ENCODE measurements around the gene SNHG17. TPM values are rescaled to one million over a fixed set of nuclear protein-coding genes. Genes with fewer than 3 reads are reported as not detected.
A peak's percentile ranks its signal among the peaks of the same experiment; 100 is the strongest.

Gene SNHG17
- total RNA-seq, 2 donors from 2014 or later: 36.7 to 45.9 TPM

DNA sequence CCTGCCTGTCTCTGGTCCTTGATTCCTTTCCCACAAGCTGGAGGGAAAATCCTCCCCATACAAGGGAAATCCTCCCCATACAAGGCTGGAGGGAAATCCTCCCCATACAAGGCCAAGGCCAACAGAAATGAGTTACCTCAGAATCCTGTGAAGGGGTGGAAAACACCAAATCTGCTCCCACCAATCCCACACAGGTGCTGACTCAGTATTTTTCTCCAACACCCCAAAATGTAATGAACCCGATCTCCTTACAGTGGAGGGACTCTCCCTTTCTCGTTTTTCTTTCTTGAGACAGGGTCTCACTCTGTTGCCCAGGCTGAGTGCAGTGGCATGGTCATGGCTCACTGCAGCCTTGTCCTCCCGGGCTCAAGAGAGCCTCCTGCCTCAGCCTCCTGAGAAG is 6.3 kb downstream of the SNHG17 start:
- H3K36me3 Mint-ChIP-seq (ENCODE audit: low read depth): peaks cover 94% of the 10 kb centered on the region
- TF ChIP-seq, protein P1, sequence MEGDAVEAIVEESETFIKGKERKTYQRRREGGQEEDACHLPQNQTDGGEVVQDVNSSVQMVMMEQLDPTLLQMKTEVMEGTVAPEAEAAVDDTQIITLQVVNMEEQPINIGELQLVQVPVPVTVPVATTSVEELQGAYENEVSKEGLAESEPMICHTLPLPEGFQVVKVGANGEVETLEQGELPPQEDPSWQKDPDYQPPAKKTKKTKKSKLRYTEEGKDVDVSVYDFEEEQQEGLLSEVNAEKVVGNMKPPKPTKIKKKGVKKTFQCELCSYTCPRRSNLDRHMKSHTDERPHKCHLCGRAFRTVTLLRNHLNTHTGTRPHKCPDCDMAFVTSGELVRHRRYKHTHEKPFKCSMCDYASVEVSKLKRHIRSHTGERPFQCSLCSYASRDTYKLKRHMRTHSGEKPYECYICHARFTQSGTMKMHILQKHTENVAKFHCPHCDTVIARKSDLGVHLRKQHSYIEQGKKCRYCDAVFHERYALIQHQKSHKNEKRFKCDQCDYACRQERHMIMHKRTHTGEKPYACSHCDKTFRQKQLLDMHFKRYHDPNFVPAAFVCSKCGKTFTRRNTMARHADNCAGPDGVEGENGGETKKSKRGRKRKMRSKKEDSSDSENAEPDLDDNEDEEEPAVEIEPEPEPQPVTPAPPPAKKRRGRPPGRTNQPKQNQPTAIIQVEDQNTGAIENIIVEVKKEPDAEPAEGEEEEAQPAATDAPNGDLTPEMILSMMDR (conservative IDR thresholded peaks at IDR 0.05): no peak

DNA sequence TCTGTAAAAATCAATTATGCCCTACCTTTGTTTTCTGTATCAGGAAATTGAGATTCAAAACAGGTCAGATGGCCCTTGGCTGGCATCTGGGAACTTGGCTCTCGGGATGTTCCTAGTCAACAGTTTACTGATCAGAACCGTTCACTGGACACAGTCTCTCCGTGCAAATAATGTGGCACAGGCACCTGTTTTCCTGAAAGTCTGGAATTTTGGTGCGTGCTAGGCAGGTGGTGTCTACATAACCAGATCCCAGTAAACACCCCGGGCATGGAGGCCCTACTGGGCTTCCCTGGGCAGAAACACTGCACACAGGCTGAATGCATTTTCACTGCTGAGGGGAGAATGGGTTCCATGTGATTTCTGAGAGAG is 7.5 kb downstream of the SNHG17 start:
- H3K36me3 ChIP-seq (ENCODE audit: control insufficient read depth, insufficient read depth, low read length): peaks cover 95% of the 10 kb centered on the region
- H3K27ac ChIP-seq (ENCODE audit: low read depth, low read length): no peak overlapping the region
- peak overlapping the region; percentile 13 for H3K27ac Mint-ChIP-seq

More for the DNA sequence above, 6.3 kb downstream of the SNHG17 start:
- no peak overlapping the region for H3K27ac Mint-ChIP-seq
- no peaks in the 10 kb centered on the region for H3K9me3 Mint-ChIP-seq
- H3K27me3 Mint-ChIP-seq (ENCODE audit: insufficient read depth): no peaks in the 10 kb centered on the region
- Histone ChIP-seq H3K9ac (ENCODE audit: extremely low read depth, low read length, poor library complexity, severe bottlenecking) (no peak overlapping the region), H3K4me3 (ENCODE audit: low read length) (no peak overlapping the region), H3K27ac (ENCODE audit: low read depth, low read length) (no peak overlapping the region), H3K9me3 (ENCODE audit: control insufficient read depth, low read length) (no peaks in the 10 kb centered on the region), H3K4me1 (ENCODE audit: control insufficient read depth, insufficient read depth, low read length) (no peaks in the 10 kb centered on the region), H3K36me3 (ENCODE audit: control insufficient read depth, insufficient read depth, low read length) (peaks cover 97% of the 10 kb centered on the region), H3K27me3 (ENCODE audit: control insufficient read depth, insufficient read depth, low read length, poor library complexity, severe bottlenecking) (no peaks in the 10 kb centered on the region)
- 88 to 93% methylated on average over 3 of the region's 3 CpGs for WGBS, 2 experiments (ENCODE audit: insufficient coverage in 1 of 2, insufficient read length in 1 of 2)
- DNase-seq: no peak
- peaks cover 15% of the 10 kb centered on the region for H3K4me1 Mint-ChIP-seq
- H3K4me3 Mint-ChIP-seq: no peak overlapping the region

DNA sequence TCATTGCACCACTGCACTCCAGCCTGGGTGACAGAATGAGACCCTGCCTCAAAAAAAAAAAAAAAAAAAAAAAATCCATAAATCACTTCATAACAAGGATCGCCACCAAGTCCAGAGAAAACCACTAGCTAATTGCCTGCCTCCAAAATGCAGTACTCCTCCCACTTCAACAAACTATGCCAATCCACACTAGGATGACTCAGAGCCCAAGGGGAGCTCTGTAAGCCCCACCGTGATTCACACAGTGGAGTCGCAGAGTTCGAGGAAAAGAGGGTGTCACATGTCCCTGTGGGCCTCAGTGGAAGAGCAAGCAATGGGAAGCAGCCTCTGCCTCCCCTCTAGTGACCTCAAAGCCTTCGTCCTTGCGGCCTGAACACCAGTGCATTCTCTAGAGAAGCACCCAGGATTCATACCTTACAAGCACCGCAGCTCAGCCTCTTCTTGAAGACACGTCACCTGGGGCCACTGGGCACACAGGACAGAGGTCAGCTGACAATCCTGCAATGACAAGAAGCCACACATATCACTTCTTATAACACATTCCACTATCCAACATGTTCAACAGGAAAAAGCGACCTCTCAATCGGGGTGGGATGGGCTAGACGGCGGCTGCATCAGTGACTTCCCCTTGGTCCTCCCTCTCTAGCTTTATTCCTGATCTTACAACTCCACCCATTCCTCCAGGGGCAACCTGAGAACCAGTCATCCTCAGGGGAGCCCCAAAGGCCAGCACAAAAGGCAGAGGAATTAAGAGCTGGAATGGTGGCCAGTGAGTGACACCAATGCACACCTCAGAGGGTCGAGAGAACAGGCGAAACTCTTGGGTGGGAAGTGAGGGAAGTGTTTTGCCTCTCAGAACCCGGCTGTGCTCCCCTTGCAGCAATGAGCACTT is 8.9 kb downstream of the SNHG17 start:
- H3K9ac ChIP-seq (ENCODE audit: extremely low read depth, low read length, poor library complexity, severe bottlenecking): no peak overlapping the region
- peaks cover 95% of the 10 kb centered on the region for H3K36me3 ChIP-seq (ENCODE audit: control insufficient read depth, insufficient read depth, low read length)
- DNase-seq: no peak
- H3K9me3 Mint-ChIP-seq: no peaks in the 10 kb centered on the region
- no peaks in the 10 kb centered on the region for H3K4me1 Mint-ChIP-seq
- H3K9me3 ChIP-seq (ENCODE audit: control insufficient read depth, low read length): no peaks in the 10 kb centered on the region
- H3K27me3 Mint-ChIP-seq (ENCODE audit: insufficient read depth): no peaks in the 10 kb centered on the region
- TF ChIP-seq, protein P1 (conservative IDR thresholded peaks at IDR 0.05): no peak
- H3K27ac Mint-ChIP-seq: peak overlapping the region; percentile 45
- H3K4me3 Mint-ChIP-seq: no peak overlapping the region
- H3K4me3 ChIP-seq (ENCODE audit: low read length): no peak overlapping the region
- 89 to 92% methylated on average over 8 to 15 of the region's 15 CpGs for WGBS, 2 experiments (ENCODE audit: insufficient coverage in 1 of 2, insufficient read length in 1 of 2)
- no peak overlapping the region for H3K27ac ChIP-seq (ENCODE audit: low read depth, low read length)
- peaks cover 89% of the 10 kb centered on the region for H3K36me3 Mint-ChIP-seq (ENCODE audit: low read depth)
- no peaks in the 10 kb centered on the region for H3K4me1 ChIP-seq (ENCODE audit: control insufficient read depth, insufficient read depth, low read length)
- H3K27me3 ChIP-seq (ENCODE audit: control insufficient read depth, insufficient read depth, low read length, poor library complexity, severe bottlenecking): no peaks in the 10 kb centered on the region

More for the DNA sequence above, 7.5 kb downstream of the SNHG17 start:
- H3K9me3 Mint-ChIP-seq: no peaks in the 10 kb centered on the region
- Histone ChIP-seq H3K4me1 (ENCODE audit: control insufficient read depth, insufficient read depth, low read length) (no peaks in the 10 kb centered on the region), H3K9ac (ENCODE audit: extremely low read depth, low read length, poor library complexity, severe bottlenecking) (no peak overlapping the region), H3K9me3 (ENCODE audit: control insufficient read depth, low read length) (no peaks in the 10 kb centered on the region), H3K4me3 (ENCODE audit: low read length) (no peak overlapping the region), H3K27me3 (ENCODE audit: control insufficient read depth, insufficient read depth, low read length, poor library complexity, severe bottlenecking) (no peaks in the 10 kb centered on the region)
- TF ChIP-seq, protein P1 (conservative IDR thresholded peaks at IDR 0.05): no peak
- no peak for DNase-seq
- peaks cover 89% of the 10 kb centered on the region for H3K36me3 Mint-ChIP-seq (ENCODE audit: low read depth)
- WGBS, 2 experiments (ENCODE audit: insufficient coverage in 1 of 2, insufficient read length in 1 of 2): 88 to 95% methylated on average over 5 of the region's 5 CpGs
- no peak overlapping the region for H3K4me3 Mint-ChIP-seq
- H3K27me3 Mint-ChIP-seq (ENCODE audit: insufficient read depth): no peaks in the 10 kb centered on the region
- peaks cover 10% of the 10 kb centered on the region for H3K4me1 Mint-ChIP-seq

Measured in endodermal cell (in vitro differentiated cells).